MCF 10A (cell line): ENCODE data around the gene DTX3. TPM values are rescaled to one million over a fixed set of nuclear protein-coding genes. Genes with fewer than 3 reads are reported as not detected.
"Not testable (repeated sequence)": the region's sequence is repeated elsewhere in the genome, so short reads cannot be mapped to it uniquely, and the experiment has no call there.

Source experiments
- BruUV-seq: library from RNA; stranded (reverse); fragments of 400-500 nt; replicated peaks from 2 replicates; lab custom pipeline; 2021; lab: Mats Ljungman, UMichigan
- CTCF ChIA-PET: fragments of 300-600 bp; sonication (Branson Sonifier 250); formaldehyde crosslinking; extraction: SDS; loops from one replicate; lab custom pipeline; 2021; ENCODE audit warnings: antibody characterized with exemption, inconsistent platforms; lab: Yijun Ruan, JAX
- POLR2A ChIA-PET: fragments of 300-600, 350-650 bp; sonication (Branson Sonifier 250); formaldehyde crosslinking; extraction: SDS; loops from one replicate; lab custom pipeline; 2020; ENCODE audit warnings: antibody characterized with exemption, inconsistent platforms; lab: Yijun Ruan, JAX
- DNase-seq: peaks from one replicate; pipeline ENCODE4 v3.0.0-alpha.2; 2018; ENCODE audit not compliant: unreplicated experiment
- H3K27ac Mint-ChIP-seq: one replicate; pipeline ENCODE4 v1.8.0; 2022; ENCODE audit warnings: mild to moderate bottlenecking, low read depth, mixed read lengths; ENCODE audit not compliant: unreplicated experiment
- H3K27me3 Mint-ChIP-seq: one replicate; pipeline ENCODE4 v1.8.0; 2022; ENCODE audit warnings: mixed read lengths; ENCODE audit not compliant: insufficient read depth, unreplicated experiment
- H3K36me3 Mint-ChIP-seq: one replicate; pipeline ENCODE4 v1.8.0; 2022; ENCODE audit warnings: mild to moderate bottlenecking, moderate library complexity, mixed read lengths; ENCODE audit not compliant: insufficient read depth, unreplicated experiment
- H3K4me1 Mint-ChIP-seq: one replicate; pipeline ENCODE4 v1.8.0; 2022; ENCODE audit warnings: mixed read lengths; ENCODE audit not compliant: insufficient read depth, unreplicated experiment
- H3K4me3 Mint-ChIP-seq: one replicate; pipeline ENCODE4 v1.8.0; 2022; ENCODE audit warnings: mild to moderate bottlenecking, moderate library complexity, mixed read lengths; ENCODE audit not compliant: unreplicated experiment
- H3K9me3 Mint-ChIP-seq: one replicate; pipeline ENCODE4 v1.8.0; 2022; ENCODE audit warnings: mixed read lengths; ENCODE audit not compliant: unreplicated experiment
- intact Hi-C: fragments of 100-400 bp; cut with micrococcal nuclease; formaldehyde crosslinking; loops from 2 replicates; pipeline ENCODE4 v1.14.1; 2022
- total RNA-seq: library from RNA; stranded (reverse); gene quantifications from 2 replicates; pipeline ENCODE4 v1.2.3, GENCODE V29; 2022
- TF ChIP-seq, protein P1 (sequence below): fragments of 200-600 bp; IDR thresholded peaks from one replicate; pipeline ENCODE4 v1.8.0; 2022; ENCODE audit warnings: antibody characterized with exemption, mild to moderate bottlenecking; ENCODE audit not compliant: unreplicated experiment

DTX3 gene
- total RNA-seq, 1 experiment from 2014 or later: 2.0 TPM

DNA sequence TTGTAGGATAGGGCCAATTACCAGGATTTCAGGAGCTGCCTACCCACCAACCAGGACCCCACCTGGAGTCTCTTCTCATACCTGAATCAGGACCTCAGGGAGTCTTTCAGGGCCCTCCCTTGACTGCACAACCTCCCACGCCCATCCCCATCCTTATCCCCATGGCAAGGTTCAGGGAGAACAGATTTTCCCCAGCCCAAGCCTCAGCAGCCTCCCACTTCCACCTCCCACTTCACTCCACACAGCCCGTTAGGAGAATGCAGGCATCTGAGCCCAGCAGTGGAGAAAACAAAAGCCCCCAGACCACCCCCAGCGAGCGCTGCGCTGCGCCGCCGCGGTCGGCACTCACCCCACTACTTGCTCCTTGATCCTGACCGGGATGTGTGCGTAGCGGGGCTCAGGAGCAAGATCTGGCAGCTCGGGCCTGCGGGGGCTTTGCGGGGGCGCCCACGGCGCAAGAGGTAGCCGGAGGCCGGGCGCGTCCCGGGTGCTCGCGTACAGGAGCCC, 27.0 kb downstream of the DTX3 start:
- Mint-ChIP-seq H3K27ac (no peak overlapping the region), H3K4me3 (no peak overlapping the region), H3K36me3 (no peaks in the 10 kb centered on the region), H3K9me3 (no peaks in the 10 kb centered on the region), H3K4me1 (peaks cover 5% of the 10 kb centered on the region), H3K27me3 (no peaks in the 10 kb centered on the region)
- BruUV-seq: no TSS peak
- intact Hi-C loops: no loop called here
- TF ChIP-seq, protein P1, sequence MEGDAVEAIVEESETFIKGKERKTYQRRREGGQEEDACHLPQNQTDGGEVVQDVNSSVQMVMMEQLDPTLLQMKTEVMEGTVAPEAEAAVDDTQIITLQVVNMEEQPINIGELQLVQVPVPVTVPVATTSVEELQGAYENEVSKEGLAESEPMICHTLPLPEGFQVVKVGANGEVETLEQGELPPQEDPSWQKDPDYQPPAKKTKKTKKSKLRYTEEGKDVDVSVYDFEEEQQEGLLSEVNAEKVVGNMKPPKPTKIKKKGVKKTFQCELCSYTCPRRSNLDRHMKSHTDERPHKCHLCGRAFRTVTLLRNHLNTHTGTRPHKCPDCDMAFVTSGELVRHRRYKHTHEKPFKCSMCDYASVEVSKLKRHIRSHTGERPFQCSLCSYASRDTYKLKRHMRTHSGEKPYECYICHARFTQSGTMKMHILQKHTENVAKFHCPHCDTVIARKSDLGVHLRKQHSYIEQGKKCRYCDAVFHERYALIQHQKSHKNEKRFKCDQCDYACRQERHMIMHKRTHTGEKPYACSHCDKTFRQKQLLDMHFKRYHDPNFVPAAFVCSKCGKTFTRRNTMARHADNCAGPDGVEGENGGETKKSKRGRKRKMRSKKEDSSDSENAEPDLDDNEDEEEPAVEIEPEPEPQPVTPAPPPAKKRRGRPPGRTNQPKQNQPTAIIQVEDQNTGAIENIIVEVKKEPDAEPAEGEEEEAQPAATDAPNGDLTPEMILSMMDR: no peak
- no peak for DNase-seq
- ChIA-PET POLR2A (no interaction called here), CTCF (interaction anchor here (0.8 to 2.4 kb wide), 2 partner anchors 10 to 13 kb away, joined by 3 to 18 read pairs; no protein-coding TSS in a partner anchor)

DNA sequence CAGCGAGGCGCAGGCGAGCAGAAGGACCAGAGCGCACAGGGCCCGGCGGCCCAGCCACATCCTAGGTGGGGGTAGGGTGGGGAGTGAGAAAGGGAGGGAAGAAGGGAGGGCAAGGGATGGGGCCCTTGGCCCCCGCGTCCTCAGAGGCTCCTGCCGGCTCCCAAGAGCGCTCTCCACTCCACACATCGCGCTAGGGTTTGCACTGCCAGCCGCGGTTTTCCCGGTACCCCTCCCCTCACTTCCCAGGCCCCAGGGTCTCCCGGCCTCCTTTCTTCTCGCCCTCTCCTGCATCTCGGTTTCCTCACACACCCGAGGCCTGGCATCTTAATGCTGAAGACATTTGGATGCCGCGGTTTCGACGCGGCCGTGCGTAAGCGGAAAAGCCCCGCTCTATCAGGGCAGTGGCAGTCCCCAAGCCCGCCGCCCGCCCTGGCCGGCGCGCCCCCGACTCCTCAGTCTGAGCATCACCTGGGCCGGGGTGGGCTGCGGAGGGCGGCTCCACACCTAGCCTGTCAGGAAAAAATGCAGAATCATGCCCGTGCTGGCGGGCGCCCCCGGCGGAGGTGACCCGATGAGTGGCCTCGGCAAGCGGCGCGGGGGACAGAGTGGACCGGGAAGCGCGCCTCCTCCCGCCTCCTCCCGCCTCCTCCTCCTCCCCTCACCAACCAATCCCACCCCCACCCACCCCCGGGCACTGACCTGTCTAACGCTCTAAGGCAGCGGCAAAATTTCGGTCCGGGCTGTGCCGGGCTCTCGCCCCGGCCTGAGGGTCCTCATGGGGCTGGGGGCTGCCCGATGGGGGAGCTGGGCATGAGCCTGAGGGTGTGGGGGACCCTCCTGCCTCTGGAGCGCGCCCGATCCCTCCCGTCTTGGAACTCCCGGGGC, 27.7 kb downstream of the DTX3 start:
- peaks cover 5% of the 10 kb centered on the region for H3K4me1 Mint-ChIP-seq
- DNase-seq: no peak
- intact Hi-C loops: no loop called here

DNA sequence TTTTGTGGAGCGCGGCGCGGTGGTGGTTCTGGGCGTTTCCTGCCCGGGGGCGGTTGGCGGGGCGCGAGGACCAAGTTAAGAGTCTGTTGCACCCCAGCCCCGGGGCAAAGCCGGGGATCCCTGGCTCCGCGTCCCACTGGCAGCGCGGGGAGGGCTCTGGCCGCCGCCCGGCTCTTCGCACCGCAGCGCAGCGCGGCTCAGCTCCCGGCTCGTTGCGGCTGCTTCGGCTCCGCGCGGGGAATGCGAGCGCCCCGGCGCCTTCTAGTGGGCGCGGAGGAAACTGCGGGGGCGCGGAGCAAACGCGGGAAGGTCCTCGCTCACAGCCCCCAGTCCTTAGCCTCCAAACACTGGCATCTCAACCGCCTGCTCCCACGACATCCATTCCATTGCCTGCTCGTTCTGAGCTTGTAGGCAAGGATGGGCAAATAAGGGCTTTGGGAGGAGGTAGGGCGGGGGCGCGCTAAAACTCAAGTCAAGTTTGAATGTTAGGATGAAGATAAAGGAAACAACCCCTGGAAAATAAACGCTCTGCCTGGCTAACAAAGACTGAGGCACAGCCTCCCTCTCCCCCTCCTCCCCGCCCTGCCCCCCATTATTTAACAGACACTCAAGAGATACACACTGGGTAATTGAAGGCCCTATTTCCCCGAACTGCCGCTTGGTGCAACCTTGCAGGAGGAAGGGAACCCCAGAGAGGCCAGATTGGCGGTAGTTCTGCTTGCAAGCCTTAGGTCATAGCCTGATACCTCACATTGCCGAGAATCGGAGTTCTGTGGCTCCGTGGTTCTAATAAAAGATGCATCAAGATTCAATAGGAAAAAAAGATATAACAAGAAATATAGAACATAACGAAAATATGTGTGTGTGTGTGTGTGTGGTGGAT, 28.6 kb downstream of the DTX3 start, which contains the start of gene B4GALNT1:
TSS of gene B4GALNT1 (minus strand) at position 244 of the 883 bp plus-strand sequence. CDS start 1,069 bp downstream, outside the sequence.
- no peaks in the 10 kb centered on the region for H3K36me3 Mint-ChIP-seq
- H3K27me3 Mint-ChIP-seq: no peaks in the 10 kb centered on the region
- ChIA-PET CTCF (interaction anchor here (0.6 to 3.1 kb wide), 23 partner anchors 9 to 254 kb away, joined by 3 to 26 read pairs (median 4); partner anchors contain the start of genes ARHGEF25 and OS9), POLR2A (interaction anchor here (1.1 kb wide), 1 partner anchor 61 kb away, joined by 5 read pairs; the partner anchor contains the start of gene OS9)
- peak; percentile 58 for DNase-seq
- intact Hi-C loops: no loop called here
- BruUV-seq: no TSS peak
- no peaks in the 10 kb centered on the region for H3K9me3 Mint-ChIP-seq
- TF ChIP-seq, protein P1: peak; percentile 84
- H3K4me3 Mint-ChIP-seq: peak within 1 kb of the TSS; percentile 52
- peaks cover 5% of the 10 kb centered on the region for H3K4me1 Mint-ChIP-seq
- H3K27ac Mint-ChIP-seq: no peak within 1 kb of the TSS

More for the DNA sequence above, 27.7 kb downstream of the DTX3 start:
- ChIA-PET POLR2A (interaction anchor here (1.1 kb wide), 1 partner anchor 62 kb away, joined by 5 read pairs; the partner anchor contains the start of gene OS9), CTCF (interaction anchor here (0.6 to 3.1 kb wide), 19 partner anchors 10 to 253 kb away, joined by 3 to 26 read pairs (median 4); partner anchors contain the start of gene OS9)
- Mint-ChIP-seq H3K36me3 (no peaks in the 10 kb centered on the region), H3K27me3 (no peaks in the 10 kb centered on the region), H3K4me3 (peak overlapping the region; percentile 52), H3K27ac (no peak overlapping the region), H3K9me3 (no peaks in the 10 kb centered on the region)
- TF ChIP-seq, protein P1: no peak
- no TSS peak for BruUV-seq

DNA sequence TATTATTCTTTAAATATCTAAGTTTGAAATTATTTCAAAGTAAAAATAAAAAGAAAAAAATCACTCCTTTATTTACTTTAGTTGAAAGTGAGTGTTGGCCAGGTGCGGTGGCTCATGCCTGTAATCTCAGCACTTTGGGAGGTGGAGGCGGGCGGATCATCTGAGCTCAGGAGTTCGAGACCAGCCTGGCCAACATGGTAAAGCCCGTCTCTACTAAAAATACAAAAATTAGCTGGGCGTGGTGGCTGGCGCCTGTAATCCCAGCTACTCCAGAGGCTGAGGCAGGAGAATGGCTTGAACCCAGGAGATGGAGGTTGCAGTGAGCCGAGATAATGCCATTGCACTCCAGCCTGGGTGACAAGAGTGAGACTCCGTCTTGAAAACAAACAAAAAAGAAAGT, 32.1 kb downstream of the DTX3 start:
- H3K27ac Mint-ChIP-seq, H3K9me3 Mint-ChIP-seq, DNase-seq, intact Hi-C loops, BruUV-seq, H3K36me3 Mint-ChIP-seq, H3K4me1 Mint-ChIP-seq, H3K4me3 Mint-ChIP-seq: not testable (repeated sequence)
- peaks cover 24% of the 10 kb centered on the region for H3K27me3 Mint-ChIP-seq
- ChIA-PET CTCF (interaction anchor here (0.6 to 4.2 kb wide), 6 partner anchors 16 to 165 kb away, joined by 3 to 18 read pairs (median 4); no protein-coding TSS in a partner anchor), POLR2A (interaction anchor here (1.0 kb wide), 2 partner anchors 19 to 61 kb away, joined by 3 to 6 read pairs; no protein-coding TSS in a partner anchor)
